ENCODE results near the gene PPA1.
"Not testable (repeated sequence)": the region's sequence is repeated elsewhere in the genome, so short reads cannot be mapped to it uniquely, and the experiment has no call there.

PPA1 gene

DNA sequence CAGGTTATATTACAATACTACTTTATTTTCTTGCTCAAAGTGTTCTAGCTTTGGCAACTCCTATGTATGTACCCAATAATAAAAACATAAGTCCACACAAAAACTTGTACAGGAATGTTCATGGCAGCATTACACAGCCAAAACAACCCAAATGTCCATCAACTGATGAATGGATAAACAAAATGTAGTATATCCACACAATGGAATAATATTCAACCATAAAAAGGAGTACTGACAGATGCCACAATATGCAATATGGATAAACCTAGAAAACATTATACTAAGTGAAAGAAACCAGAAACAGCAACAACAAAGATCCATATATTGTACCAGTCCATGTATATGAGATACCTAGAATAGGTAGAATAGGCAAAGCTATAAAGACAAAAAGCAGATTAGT, 21.0 kb downstream of the PPA1 start:
- DNase-seq (ENCODE audit: low spot score): no peak

DNA sequence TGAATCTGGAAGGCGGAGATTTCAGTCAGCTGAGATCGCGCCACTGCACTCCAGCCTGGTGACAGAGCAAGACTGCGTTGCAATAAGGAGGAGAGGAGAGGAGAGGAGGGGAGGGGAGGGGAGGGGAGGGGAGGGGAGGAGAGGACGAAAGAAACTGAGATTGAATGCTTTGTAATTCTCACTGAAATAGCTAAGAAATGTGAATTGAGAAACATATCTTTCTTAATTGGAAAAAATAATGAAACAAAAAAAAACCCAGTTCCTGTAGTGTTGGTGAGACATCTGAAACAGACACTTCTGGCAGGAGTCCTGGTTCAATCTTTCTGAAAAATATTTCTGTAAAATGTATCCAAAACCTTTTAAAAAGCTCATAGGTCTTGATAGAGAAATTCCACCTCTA, 26.5 kb downstream of the PPA1 start:
- DNase-seq (ENCODE audit: low spot score): no peak

GRCh38 chr10:70201105-70201504, 32.1 kb downstream of the PPA1 start:
- DNase-seq (ENCODE audit: low spot score): no peak

GRCh38 chr10:70198696-70199466, 34.3 kb downstream of the PPA1 start:
- DNase-seq (ENCODE audit: low spot score): no peak

GRCh38 chr10:70197235-70197945, 35.8 kb downstream of the PPA1 start:
- no peak for DNase-seq (ENCODE audit: low spot score)

DNA sequence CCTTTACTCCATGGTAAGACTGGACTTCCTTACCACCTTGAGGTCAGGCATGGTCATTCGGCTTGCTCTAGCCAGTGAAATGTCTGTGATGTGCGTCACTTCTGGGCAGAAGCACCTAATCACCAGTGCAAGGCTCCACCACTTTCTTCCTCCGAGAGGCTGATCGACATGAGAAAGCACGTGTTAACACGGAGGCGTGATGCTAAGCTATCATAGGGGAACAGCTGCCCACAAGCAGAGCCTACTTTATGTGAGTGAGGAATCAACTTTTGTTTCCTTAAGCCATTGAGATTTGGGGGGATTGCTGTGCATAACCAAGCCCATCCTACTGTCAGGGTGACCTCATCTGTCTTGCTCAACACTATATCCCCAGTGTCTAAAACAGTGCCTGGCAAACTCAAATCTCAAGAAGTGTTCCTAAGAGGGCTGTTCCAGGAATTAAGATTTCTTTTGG, 39.8 kb downstream of the PPA1 start:
- no peak for DNase-seq (ENCODE audit: low spot score)

- no peak for DNase-seq (ENCODE audit: low spot score)
Measured at GRCh38 chr10:70192326-70192968, 40.8 kb downstream of the PPA1 start.

- no peak for DNase-seq (ENCODE audit: low spot score)
Measured at GRCh38 chr10:70191972-70192305, 41.3 kb downstream of the PPA1 start.

GRCh38 chr10:70191161-70191971, 41.9 kb downstream of the PPA1 start:
- DNase-seq (ENCODE audit: low spot score): no peak

- DNase-seq (ENCODE audit: low spot score): no peak
Measured at GRCh38 chr10:70190581-70190980, 42.6 kb downstream of the PPA1 start.

DNA sequence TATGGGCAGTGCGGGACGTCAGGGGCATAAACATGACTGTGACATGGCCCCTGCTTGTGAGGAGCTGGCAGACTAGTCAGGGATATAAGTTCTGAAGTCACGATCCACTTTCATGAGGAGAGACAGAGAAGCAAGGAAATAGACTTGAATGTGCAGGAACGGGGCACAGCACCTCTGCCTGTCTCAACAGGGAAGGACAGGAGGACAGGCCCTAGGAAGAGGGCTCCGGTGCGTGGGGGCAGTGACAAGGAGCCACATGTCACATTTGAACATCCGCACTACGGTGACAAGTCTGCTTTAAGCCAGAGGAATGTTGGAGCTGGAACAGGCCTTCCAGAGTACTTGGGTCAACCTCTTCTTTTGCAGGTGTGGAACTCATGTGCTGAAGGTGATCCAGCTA, 43.1 kb downstream of the PPA1 start:
- no peak for DNase-seq (ENCODE audit: low spot score)

DNA sequence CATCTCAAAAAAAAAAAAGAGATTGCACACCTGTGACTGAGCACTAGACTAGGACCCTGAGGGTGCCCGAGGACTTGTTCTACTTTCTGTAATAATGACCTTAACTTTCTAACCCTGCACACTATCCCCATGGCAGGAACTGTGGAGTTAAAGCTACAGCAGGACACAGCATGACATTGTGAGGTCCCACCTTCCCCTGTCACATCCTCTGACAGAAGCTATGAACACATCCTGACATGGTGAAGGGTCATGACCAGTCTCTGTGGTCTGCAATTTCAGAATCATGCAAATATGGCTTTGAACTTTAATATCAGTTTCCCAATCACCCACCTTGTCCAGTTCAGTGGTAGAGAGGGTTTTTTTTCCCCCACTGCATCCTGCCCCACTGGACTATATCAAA, 44.5 kb downstream of the PPA1 start:
- DNase-seq (ENCODE audit: low spot score): no peak

GRCh38 chr10:70186571-70186970, 46.7 kb downstream of the PPA1 start:
- DNase-seq (ENCODE audit: low spot score): no peak

DNA sequence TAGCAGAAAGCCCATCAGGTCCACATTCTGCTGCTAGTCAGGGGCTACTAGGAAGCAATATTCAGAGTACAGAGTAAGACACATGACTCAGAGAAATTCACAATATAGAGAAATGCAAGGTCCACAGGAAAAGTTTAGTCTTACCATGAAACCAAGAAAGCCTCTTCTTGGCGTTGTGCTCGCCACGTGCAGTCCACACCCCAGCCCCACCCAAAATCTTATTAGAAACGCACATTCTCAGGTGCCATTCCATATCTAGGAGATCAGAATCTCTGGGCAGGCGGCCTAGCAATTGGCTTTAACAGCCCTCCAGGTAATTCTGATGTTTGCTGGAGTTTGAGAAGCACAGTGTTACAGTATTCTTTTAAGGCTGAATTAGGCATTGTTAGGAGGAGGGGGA, 47.1 kb downstream of the PPA1 start:
- DNase-seq (ENCODE audit: low spot score): no peak

DNA sequence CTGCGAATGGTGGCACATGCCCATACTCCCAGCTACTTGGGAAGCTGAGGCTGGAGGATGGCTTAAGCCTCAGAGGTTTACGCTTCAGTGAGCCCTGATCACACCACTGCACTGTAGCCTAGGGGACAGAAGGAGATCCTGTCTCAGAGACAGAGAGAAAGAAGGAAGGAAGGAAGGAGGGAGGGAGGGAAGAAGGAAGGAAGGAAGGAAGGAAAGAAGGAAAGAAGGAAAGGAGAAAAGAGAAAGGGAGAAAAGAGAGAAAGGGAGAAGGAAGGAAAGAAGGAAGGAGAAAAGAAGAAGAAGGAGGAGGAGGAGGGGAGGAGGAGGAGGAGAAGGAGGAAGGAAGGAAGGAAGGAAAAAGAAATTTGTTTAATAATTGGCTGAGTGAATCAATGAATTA, 49.9 kb downstream of the PPA1 start:
- no peak for DNase-seq (ENCODE audit: low spot score)

DNA sequence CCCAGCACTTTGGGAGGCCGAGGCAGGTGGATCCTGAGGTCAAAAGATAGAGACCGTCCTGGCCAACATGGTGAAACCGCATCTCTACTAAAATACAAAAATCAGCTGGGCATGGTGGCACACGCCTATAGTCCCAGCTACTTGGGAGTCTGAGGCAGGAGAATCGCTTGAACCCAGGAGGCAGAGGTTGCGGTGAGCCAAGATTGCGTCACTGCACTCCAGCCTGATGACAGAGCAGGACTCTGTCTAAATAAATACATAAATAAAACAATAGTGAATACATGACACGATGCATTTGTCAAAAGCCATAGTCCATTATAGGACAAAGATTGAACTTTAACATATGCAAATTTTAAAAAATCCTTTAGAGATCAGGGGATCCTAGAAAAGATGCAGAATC, 54.0 kb downstream of the PPA1 start:
- DNase-seq (ENCODE audit: low spot score): not testable (repeated sequence)

GRCh38 chr10:70178139-70178725, 55.0 kb downstream of the PPA1 start:
- no peak for DNase-seq (ENCODE audit: low spot score)

DNA sequence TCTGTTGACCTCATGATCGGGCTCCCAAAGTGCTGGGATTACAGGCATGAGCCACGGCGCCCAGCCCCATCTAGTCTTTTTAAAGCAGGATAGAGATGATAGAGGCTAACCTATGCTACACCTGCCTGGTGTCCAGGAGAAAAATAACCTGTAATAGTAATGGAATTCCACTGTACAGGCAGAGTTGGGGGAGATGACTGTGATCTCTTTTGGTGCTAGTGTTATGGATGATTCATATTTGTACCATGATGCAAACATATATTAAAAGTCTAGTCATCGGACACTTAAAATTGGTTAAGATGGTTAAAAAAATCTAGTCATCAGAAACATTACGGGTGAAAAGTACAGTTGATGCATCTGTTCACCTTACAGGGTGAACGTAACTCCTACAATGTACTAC, 56.8 kb downstream of the PPA1 start:
- DNase-seq (ENCODE audit: low spot score): no peak

DNA sequence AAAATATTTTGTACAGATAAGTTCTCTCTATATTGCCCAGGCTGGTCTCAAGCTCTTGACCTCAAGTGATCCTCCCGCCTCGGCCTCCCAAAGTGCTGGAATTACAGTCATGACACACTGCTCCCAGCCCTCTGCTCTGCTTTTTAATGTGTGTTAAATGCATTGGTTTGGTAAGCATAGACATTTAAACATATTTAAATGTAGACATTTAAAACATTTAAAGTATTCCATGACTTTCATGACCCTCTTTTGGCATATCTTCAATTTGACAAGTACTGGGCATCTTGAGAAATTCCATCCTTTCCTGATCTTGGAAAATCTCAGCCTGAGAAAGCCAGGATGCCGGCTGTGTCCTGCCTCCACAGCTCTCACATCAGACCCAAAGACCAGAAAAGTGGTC, 57.7 kb downstream of the PPA1 start:
- no peak for DNase-seq (ENCODE audit: low spot score)

DNA sequence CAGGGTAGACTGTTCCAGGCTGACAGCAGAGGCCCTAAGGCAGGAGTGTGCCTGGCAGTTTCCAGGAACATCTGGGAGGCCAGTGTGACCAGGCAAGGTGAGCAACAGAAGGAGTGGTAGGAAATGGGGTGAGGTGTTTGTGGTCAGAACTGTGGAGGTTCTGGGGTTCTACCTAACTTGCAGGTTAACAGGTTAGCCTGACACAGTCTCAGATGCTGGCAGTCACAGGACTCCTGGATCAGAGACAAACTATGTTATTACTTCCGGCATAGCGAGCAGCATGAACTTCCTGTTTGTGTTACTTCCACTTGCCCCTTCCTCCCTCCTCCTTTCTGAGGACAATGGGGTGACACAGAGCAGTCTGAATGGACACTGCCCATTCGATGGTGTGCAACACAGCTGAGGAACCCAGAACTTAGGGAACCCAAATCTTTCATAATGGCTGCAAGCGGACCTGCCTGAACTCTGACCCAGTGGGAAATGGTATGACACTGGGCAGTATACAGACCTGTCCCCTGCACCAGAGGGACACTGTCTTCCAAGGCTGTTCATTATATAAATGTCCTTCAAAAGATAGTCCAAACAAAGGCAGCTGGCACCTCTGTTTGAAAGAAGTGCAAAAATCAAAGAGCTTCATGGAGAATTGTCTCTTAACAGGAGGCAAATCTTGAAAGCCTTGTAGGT, 59.0 kb downstream of the PPA1 start:
- no peak for DNase-seq (ENCODE audit: low spot score)

- DNase-seq (ENCODE audit: low spot score): peak; percentile 11
Measured at GRCh38 chr10:70169649-70170364, 63.4 kb downstream of the PPA1 start.
